H1 (cell line): ENCODE data around the gene KCNRG. TPM values are rescaled to one million over a fixed set of nuclear protein-coding genes. Genes with fewer than 3 reads are reported as not detected.

Source experiments
- CEBPB ChIP-seq: IDR thresholded peaks from 2 replicates; pipeline ENCODE4 v1.6.1; 2012; ENCODE audit warnings: low read depth, low read length
- NRF1 ChIP-seq: IDR thresholded peaks from 2 replicates; pipeline ENCODE4 v1.6.1; 2011; ENCODE audit warnings: mild to moderate bottlenecking, low read depth, low read length, improper control_type of control experiment
- SUZ12 ChIP-seq: fragments of 200-600 bp; sonication (generic); IDR thresholded peaks from 2 replicates; pipeline ENCODE4 v1.6.1; 2012; ENCODE audit warnings: mild to moderate bottlenecking, inconsistent platforms, low read length, moderate library complexity, mixed read lengths
- polyA plus RNA-seq, 7 experiments: library from polyadenylated mRNA; depleted of rRNA in 3 of 7; stranded (reverse) in 5 of 7; unstranded in 2 of 7; fragments of >200 nt in 5 of 7; fragments of 200-250 nt in 2 of 7; gene quantifications; 1 replicate in 5 of 7; 2 replicates in 1 of 7; 4 replicates in 1 of 7; pipeline versions ENCODE4 v1.2.1 to v1.2.3, GENCODE V29; 2011 to 2013; ENCODE audit warnings: missing spikeins in 2 of 7, mixed read lengths in 2 of 7
- total RNA-seq: library from RNA; stranded (reverse); fragmentation: NEBNext Ultra II Directional; extraction: Animal tissue kit (Norgen Biotek cat#: 25700); gene quantifications from 2 replicates; pipeline ENCODE4 v1.2.1, GENCODE V29; 2021

KCNRG gene
- total and polyA plus RNA-seq, 2 of the 8 experiments (the other 6 are each of a cell fraction or from before 2014, with no cell fraction given): 0.65 to 1.2 TPM

DNA sequence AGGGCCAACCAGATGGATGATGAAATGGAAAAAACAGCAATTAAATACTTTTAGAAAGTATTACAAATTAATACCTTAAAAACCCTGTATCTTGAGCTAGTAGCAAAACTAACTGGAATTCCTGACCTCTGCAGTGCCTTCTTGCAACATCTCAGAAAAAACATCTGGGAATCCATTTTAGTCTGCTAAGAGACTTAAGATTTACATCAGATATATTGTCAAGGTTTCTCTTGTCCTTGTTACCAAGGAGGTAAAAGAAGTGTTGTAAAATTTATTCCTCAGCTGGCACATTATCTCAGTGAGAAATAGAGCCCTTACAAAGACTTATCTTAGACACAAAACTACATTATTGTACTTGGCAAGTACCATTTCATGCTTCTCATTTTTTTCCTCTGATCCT is 18.5 kb downstream of the KCNRG start (continued):
- no peak for TF ChIP-seq SUZ12
- TF ChIP-seq NRF1: no peak
- no peak for TF ChIP-seq CEBPB
